HepG2 (cell line): Measurements from ENCODE around the gene PALM2AKAP2. TPM values are rescaled to one million over a fixed set of nuclear protein-coding genes. Genes with fewer than 3 reads are reported as not detected.

Experiments
- ATAC-seq: fragments of 200-7000 bp; cut with Tn5 transposase; 3 replicates; pipeline ENCODE4 v1.9.1; 2020; ENCODE audit warnings: mild to moderate bottlenecking, moderate library complexity
- BruUV-seq: library from RNA; stranded (reverse); fragments of 400-500 nt; replicated peaks from 2 replicates; lab custom pipeline; 2021; lab: Mats Ljungman, UMichigan
- CTCF ChIA-PET: fragments of 300-600 bp; formaldehyde crosslinking; extraction: SDS; loops from one replicate; lab custom pipeline; 2021; ENCODE audit warnings: low total read pairs, inconsistent platforms, low intra/inter-chr PET ratio; lab: Yijun Ruan, JAX
- POLR2A ChIA-PET: fragments of 350-600 bp; sonication (Branson Sonifier 250); formaldehyde crosslinking; loops from one replicate; lab custom pipeline; 2020; ENCODE audit warnings: antibody characterized with exemption, inconsistent platforms; lab: Yijun Ruan, JAX
- DNase-seq: peaks from one replicate; pipeline ENCODE4 v3.0.0-alpha.2; 2015; ENCODE audit warnings: low spot score
- FAIRE-seq: peaks from 3 replicates; lab custom pipeline; 2011; peaks lifted over from hg19 to GRCh38; lab: Jason Lieb, UNC
- H2AFZ ChIP-seq: one replicate; pipeline ENCODE4 v1.6.1; 2011; ENCODE audit warnings: low read length, inconsistent platforms
- H3K27ac ChIP-seq: fragments of 300-600 bp; 3 replicates; pipeline ENCODE4 v1.8.0; 2011; ENCODE audit warnings: mixed run types, mild to moderate bottlenecking, mixed read lengths, low read length, inconsistent platforms; ENCODE audit not compliant: insufficient read depth; ENCODE audit errors: extremely low read length
- H3K27me3 ChIP-seq, 2 experiments: fragments of 200-600 bp in 1 of 2; 2 replicates in 1 of 2; 3 replicates in 1 of 2; pipeline versions ENCODE4 v1.6.0 to v1.8.0; 2011; ENCODE audit warnings: low read length in 2 of 2, mild to moderate bottlenecking in 2 of 2, moderate library complexity in 2 of 2, inconsistent platforms in 1 of 2; ENCODE audit not compliant: insufficient read depth in 2 of 2, control insufficient read depth in 1 of 2
- H3K36me3 ChIP-seq, 2 experiments: fragments of 200-600 bp in 1 of 2; replicated peaks in 1 of 2; 2 replicates in 1 of 2; 3 replicates in 1 of 2; pipeline versions ENCODE4 v1.5.1 to v1.8.0; 2011; ENCODE audit warnings: low read length in 2 of 2, inconsistent platforms in 1 of 2; ENCODE audit not compliant: insufficient read depth in 2 of 2, control insufficient read depth in 1 of 2
- H3K4me1 ChIP-seq: 2 replicates; pipeline ENCODE4 v1.5.1; 2012; ENCODE audit warnings: low read length, inconsistent platforms; ENCODE audit not compliant: insufficient read depth
- H3K4me2 ChIP-seq: 2 replicates; pipeline ENCODE4 v1.6.0; 2011; ENCODE audit warnings: low read depth, low read length, inconsistent platforms
- H3K4me3 ChIP-seq, 3 experiments: fragments of 200-600 bp in 1 of 3; sonication (generic), shearing (Covaris generic) in 1 of 3; replicated peaks in 1 of 3; 2 replicates each; pipeline ENCODE4 v1.5.1; 2011 to 2016; ENCODE audit warnings: low read length in 3 of 3, inconsistent platforms in 2 of 3, low read depth in 2 of 3, mild to moderate bottlenecking in 2 of 3, control low read depth in 1 of 3, mixed read lengths in 1 of 3; ENCODE audit not compliant: insufficient read depth in 1 of 3
- H3K79me2 ChIP-seq: one replicate; pipeline ENCODE4 v1.6.1; 2011; ENCODE audit warnings: low read length, inconsistent platforms; ENCODE audit not compliant: insufficient read depth
- H3K9ac ChIP-seq: 2 replicates; pipeline ENCODE4 v1.6.0; 2011; ENCODE audit warnings: mild to moderate bottlenecking, low read depth, low read length, inconsistent platforms; ENCODE audit not compliant: insufficient read depth
- H3K9me3 ChIP-seq: 2 replicates; pipeline ENCODE4 v1.5.1; 2012; ENCODE audit warnings: mild to moderate bottlenecking, low read length
- H4K20me1 ChIP-seq: 2 replicates; pipeline ENCODE4 v1.6.0; 2011; ENCODE audit warnings: inconsistent platforms, mild to moderate bottlenecking, low read length, moderate library complexity; ENCODE audit not compliant: insufficient read depth
- ATF6 ChIP-seq: sonication (generic); formaldehyde crosslinking; conservative IDR thresholded peaks from 2 replicates; pipeline ENCODE4 v1.4.0; 2020; ENCODE audit warnings: missing genetic modification reagents
- ETV6 ChIP-seq: sonication (generic); formaldehyde crosslinking; conservative IDR thresholded peaks from 2 replicates; pipeline ENCODE4 v1.4.0; 2020; ENCODE audit warnings: missing genetic modification reagents
- FOSL2 ChIP-seq: sonication (generic); formaldehyde crosslinking; IDR thresholded peaks from 2 replicates; pipeline ENCODE4 v1.4.0; 2020; ENCODE audit warnings: missing genetic modification reagents
- MBNL3 ChIP-seq: fragments of 250-450 bp; sonication (Bioruptor Pico); conservative IDR thresholded peaks from 2 replicates; pipeline ENCODE4 v1.8.0; 2022; ENCODE audit warnings: mild to moderate bottlenecking, inconsistent platforms
- TCF7L2 ChIP-seq: IDR thresholded peaks from 2 replicates; pipeline ENCODE4 v1.6.1; 2011; ENCODE audit warnings: mild to moderate bottlenecking, low read depth, low read length, moderate library complexity
- ZBTB26 ChIP-seq: IDR thresholded peaks from 2 replicates; pipeline ENCODE4 v1.6.1; 2016; ENCODE audit warnings: missing compliant biosample characterization, missing genetic modification reagents, borderline replicate concordance
- ZNF3 ChIP-seq: IDR thresholded peaks from 2 replicates; pipeline ENCODE4 v1.7.0; 2017; ENCODE audit warnings: inconsistent platforms
- WGBS: methylation state at CpG from one replicate; pipeline ENCODE4 v1.1.6; 2017; ENCODE audit warnings: low lambda C conversion rate; 5-methylcytosine and 5-hydroxymethylcytosine counted together
- in situ Hi-C: cut with HindIII; loops from 2 replicates; pipeline ENCODE4 v1.10.0; 2017; ENCODE audit warnings: low pct_unique_long_range_greater_than_20kb; ENCODE audit not compliant: extremely low pct_ligation_motif_present
- intact Hi-C: fragments of 100-400 bp; cut with micrococcal nuclease; formaldehyde crosslinking; loops from one replicate; pipeline ENCODE4 v1.10.0; 2022; ENCODE audit not compliant: unreplicated experiment
- polyA plus RNA-seq, 8 experiments: library from polyadenylated mRNA; depleted of rRNA in 3 of 8; stranded (reverse) in 7 of 8; unstranded in 1 of 8; fragments of >200 nt; fragmentation: Illumina TruSeq in 4 of 8; extraction: Trizol in 4 of 8; gene quantifications; 2 replicates each; pipeline versions ENCODE4 v1.2.1 to v1.2.3, GENCODE V29; 2011 to 2016; ENCODE audit warnings: low read depth in 4 of 8, missing spikeins in 1 of 8, mixed read lengths in 1 of 8; ENCODE audit not compliant: insufficient read depth in 1 of 8
- total RNA-seq, 5 experiments: library from RNA; depleted of rRNA; stranded (reverse); fragments of >200 nt; fragmentation: Illumina TruSeq; extraction: Trizol; gene quantifications; 2 replicates each; pipeline ENCODE4 v1.2.3, GENCODE V29; 2016; ENCODE audit warnings: low read depth in 1 of 5
- TF ChIP-seq, protein P1 (sequence below): sonication (generic); formaldehyde crosslinking; IDR thresholded peaks from 2 replicates; pipeline ENCODE4 v1.4.0; 2020; ENCODE audit warnings: mild to moderate bottlenecking, missing genetic modification reagents
- TF ChIP-seq, protein P2 (sequence below): sonication (generic); formaldehyde crosslinking; IDR thresholded peaks from 2 replicates; pipeline ENCODE4 v1.8.0; 2022; ENCODE audit warnings: mild to moderate bottlenecking, missing genetic modification reagents, moderate library complexity
- TF ChIP-seq, protein P3 (sequence below): sonication (generic); formaldehyde crosslinking; IDR thresholded peaks from 2 replicates; pipeline ENCODE4 v1.4.0; 2020; ENCODE audit warnings: missing genetic modification reagents, borderline replicate concordance
- TF ChIP-seq, protein P4 (sequence below): sonication (generic); formaldehyde crosslinking; IDR thresholded peaks from 2 replicates; pipeline ENCODE4 v1.5.0; 2020; ENCODE audit warnings: missing genetic modification reagents

Gene PALM2AKAP2
- total and polyA plus RNA-seq, 2 of the 13 experiments (the other 11 are each of a cell fraction or from before 2014, with no cell fraction given), result 0.25 to 1.8 TPM

GRCh38 chr9:109811876-109812275 lies 31.9 kb downstream of the PALM2AKAP2 start (continued):
- TF ChIP-seq, protein P1, sequence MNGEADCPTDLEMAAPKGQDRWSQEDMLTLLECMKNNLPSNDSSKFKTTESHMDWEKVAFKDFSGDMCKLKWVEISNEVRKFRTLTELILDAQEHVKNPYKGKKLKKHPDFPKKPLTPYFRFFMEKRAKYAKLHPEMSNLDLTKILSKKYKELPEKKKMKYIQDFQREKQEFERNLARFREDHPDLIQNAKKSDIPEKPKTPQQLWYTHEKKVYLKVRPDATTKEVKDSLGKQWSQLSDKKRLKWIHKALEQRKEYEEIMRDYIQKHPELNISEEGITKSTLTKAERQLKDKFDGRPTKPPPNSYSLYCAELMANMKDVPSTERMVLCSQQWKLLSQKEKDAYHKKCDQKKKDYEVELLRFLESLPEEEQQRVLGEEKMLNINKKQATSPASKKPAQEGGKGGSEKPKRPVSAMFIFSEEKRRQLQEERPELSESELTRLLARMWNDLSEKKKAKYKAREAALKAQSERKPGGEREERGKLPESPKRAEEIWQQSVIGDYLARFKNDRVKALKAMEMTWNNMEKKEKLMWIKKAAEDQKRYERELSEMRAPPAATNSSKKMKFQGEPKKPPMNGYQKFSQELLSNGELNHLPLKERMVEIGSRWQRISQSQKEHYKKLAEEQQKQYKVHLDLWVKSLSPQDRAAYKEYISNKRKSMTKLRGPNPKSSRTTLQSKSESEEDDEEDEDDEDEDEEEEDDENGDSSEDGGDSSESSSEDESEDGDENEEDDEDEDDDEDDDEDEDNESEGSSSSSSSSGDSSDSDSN, result no peak
- TF ChIP-seq ETV6 (CRISPR knock-in tag) (no peak), ZNF3 (CRISPR knock-in tag) (no peak)
- TF ChIP-seq, protein P2, sequence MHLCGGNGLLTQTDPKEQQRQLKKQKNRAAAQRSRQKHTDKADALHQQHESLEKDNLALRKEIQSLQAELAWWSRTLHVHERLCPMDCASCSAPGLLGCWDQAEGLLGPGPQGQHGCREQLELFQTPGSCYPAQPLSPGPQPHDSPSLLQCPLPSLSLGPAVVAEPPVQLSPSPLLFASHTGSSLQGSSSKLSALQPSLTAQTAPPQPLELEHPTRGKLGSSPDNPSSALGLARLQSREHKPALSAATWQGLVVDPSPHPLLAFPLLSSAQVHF (CRISPR knock-in tag), result no peak
- TF ChIP-seq, all 625 proteins: peak for 0

GRCh38 chr9:109812331-109812730 lies 32.3 kb downstream of the PALM2AKAP2 start:
- Histone ChIP-seq H3K36me3 (no peaks in the 10 kb centered on the region), H3K9ac (no peak overlapping the region), H3K4me2 (no peak overlapping the region), H3K9me3 (no peaks in the 10 kb centered on the region), H2AFZ (no peak overlapping the region), H3K27ac (no peak overlapping the region), H3K79me2 (no peaks in the 10 kb centered on the region), H3K4me1 (peaks cover 18% of the 10 kb centered on the region), H4K20me1 (no peaks in the 10 kb centered on the region), H3K27me3 (no peaks in the 10 kb centered on the region), H3K4me3 (no peak overlapping the region)
- ChIA-PET POLR2A (no interaction called here), CTCF (no interaction called here)
- intact Hi-C loops, result loop anchor here (10.0 kb wide), 1 partner anchor 68 kb away; no protein-coding TSS in a partner anchor
- DNase-seq (no peak), FAIRE-seq (no peak), ATAC-seq (no peak)
- no peak for TF ChIP-seq ZBTB26
- TF ChIP-seq, protein P3, sequence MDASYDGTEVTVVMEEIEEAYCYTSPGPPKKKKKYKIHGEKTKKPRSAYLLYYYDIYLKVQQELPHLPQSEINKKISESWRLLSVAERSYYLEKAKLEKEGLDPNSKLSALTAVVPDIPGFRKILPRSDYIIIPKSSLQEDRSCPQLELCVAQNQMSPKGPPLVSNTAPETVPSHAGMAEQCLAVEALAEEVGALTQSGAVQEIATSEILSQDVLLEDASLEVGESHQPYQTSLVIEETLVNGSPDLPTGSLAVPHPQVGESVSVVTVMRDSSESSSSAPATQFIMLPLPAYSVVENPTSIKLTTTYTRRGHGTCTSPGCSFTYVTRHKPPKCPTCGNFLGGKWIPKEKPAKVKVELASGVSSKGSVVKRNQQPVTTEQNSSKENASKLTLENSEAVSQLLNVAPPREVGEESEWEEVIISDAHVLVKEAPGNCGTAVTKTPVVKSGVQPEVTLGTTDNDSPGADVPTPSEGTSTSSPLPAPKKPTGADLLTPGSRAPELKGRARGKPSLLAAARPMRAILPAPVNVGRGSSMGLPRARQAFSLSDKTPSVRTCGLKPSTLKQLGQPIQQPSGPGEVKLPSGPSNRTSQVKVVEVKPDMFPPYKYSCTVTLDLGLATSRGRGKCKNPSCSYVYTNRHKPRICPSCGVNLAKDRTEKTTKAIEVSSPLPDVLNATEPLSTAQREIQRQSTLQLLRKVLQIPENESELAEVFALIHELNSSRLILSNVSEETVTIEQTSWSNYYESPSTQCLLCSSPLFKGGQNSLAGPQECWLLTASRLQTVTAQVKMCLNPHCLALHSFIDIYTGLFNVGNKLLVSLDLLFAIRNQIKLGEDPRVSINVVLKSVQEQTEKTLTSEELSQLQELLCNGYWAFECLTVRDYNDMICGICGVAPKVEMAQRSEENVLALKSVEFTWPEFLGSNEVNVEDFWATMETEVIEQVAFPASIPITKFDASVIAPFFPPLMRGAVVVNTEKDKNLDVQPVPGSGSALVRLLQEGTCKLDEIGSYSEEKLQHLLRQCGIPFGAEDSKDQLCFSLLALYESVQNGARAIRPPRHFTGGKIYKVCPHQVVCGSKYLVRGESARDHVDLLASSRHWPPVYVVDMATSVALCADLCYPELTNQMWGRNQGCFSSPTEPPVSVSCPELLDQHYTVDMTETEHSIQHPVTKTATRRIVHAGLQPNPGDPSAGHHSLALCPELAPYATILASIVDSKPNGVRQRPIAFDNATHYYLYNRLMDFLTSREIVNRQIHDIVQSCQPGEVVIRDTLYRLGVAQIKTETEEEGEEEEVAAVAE (CRISPR knock-in tag), result no peak
- no peak for TF ChIP-seq TCF7L2
- TF ChIP-seq, protein P4, sequence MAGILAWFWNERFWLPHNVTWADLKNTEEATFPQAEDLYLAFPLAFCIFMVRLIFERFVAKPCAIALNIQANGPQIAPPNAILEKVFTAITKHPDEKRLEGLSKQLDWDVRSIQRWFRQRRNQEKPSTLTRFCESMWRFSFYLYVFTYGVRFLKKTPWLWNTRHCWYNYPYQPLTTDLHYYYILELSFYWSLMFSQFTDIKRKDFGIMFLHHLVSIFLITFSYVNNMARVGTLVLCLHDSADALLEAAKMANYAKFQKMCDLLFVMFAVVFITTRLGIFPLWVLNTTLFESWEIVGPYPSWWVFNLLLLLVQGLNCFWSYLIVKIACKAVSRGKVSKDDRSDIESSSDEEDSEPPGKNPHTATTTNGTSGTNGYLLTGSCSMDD (CRISPR knock-in tag), result no peak
- TF ChIP-seq ATF6, result no peak
- no peak for TF ChIP-seq MBNL3 (CRISPR knock-in tag)
- no peak for TF ChIP-seq FOSL2
- 79% methylated on average over 4 of the region's 4 CpGs for WGBS
- in situ Hi-C loops, result no loop called here
- BruUV-seq, result no TSS peak
